ENCODE data around the gene HIVEP2.
A peak's percentile ranks its signal among the peaks of the same experiment; 100 is the strongest.

Gene HIVEP2

GRCh38 chr6:142773324-142773723 lies 171.7 kb downstream of the HIVEP2 start:
- no peak for DNase-seq

- no peak for DNase-seq
These were observed 173.8 kb downstream of the HIVEP2 start for GRCh38 chr6:142771162-142771561.

- no peak for DNase-seq
These were observed 179.7 kb downstream of the HIVEP2 start for GRCh38 chr6:142765306-142765705.

- DNase-seq = no peak
These were observed 180.7 kb downstream of the HIVEP2 start for GRCh38 chr6:142764311-142764710.

GRCh38 chr6:142763205-142763604 lies 181.8 kb downstream of the HIVEP2 start:
- peak; percentile 73 for DNase-seq

GRCh38 chr6:142761756-142762155 lies 183.2 kb downstream of the HIVEP2 start:
- no peak for DNase-seq

GRCh38 chr6:142760152-142760551 lies 184.8 kb downstream of the HIVEP2 start:
- peak; percentile 85 for DNase-seq

- DNase-seq = no peak
These were observed 186.3 kb downstream of the HIVEP2 start for GRCh38 chr6:142758629-142759025.

- DNase-seq = no peak
These were observed 186.9 kb downstream of the HIVEP2 start for GRCh38 chr6:142757852-142758628.

GRCh38 chr6:142756215-142756630 lies 188.8 kb downstream of the HIVEP2 start:
- peak; percentile 85 for DNase-seq

GRCh38 chr6:142753196-142753595 lies 191.8 kb downstream of the HIVEP2 start:
- DNase-seq = no peak

GRCh38 chr6:142752348-142752747 lies 192.6 kb downstream of the HIVEP2 start:
- DNase-seq = no peak

- no peak for DNase-seq
These were observed 193.5 kb downstream of the HIVEP2 start for GRCh38 chr6:142751452-142751851.

- DNase-seq = no peak
These were observed 194.0 kb downstream of the HIVEP2 start for GRCh38 chr6:142750998-142751397.

- no peak for DNase-seq
These were observed 195.4 kb downstream of the HIVEP2 start for GRCh38 chr6:142749556-142749955.

GRCh38 chr6:142746524-142746923 lies 198.5 kb downstream of the HIVEP2 start:
- DNase-seq = peak; percentile 33

GRCh38 chr6:142744836-142745235 lies 200.1 kb downstream of the HIVEP2 start:
- no peak for DNase-seq

- DNase-seq = no peak
These were observed 204.5 kb downstream of the HIVEP2 start for GRCh38 chr6:142740449-142740848.

- no peak for DNase-seq
These were observed 206.2 kb downstream of the HIVEP2 start for GRCh38 chr6:142738731-142739130.

GRCh38 chr6:142738035-142738396 lies 207.0 kb downstream of the HIVEP2 start:
- no peak for DNase-seq

GRCh38 chr6:142737368-142738034 lies 207.5 kb downstream of the HIVEP2 start:
- peak; percentile 54 for DNase-seq

- DNase-seq = peak; percentile 25
These were observed 209.8 kb downstream of the HIVEP2 start for GRCh38 chr6:142735204-142735603.

GRCh38 chr6:142732790-142733189 lies 212.2 kb downstream of the HIVEP2 start:
- no peak for DNase-seq

- no peak for DNase-seq
These were observed 213.4 kb downstream of the HIVEP2 start for GRCh38 chr6:142731611-142732010.

Data from fibroblast of skin of scalp (primary cell).